Stimulated activated CD4-positive, alpha-beta T cell treated with anti-CD3 and anti-CD28 coated beads, Interleukin-2, amount 100 ng/mL, for 48 hours (primary cell): ENCODE measurements around the gene HIVEP1.

Source experiments
- DNase-seq, 2 donors: peaks; one replicate each; pipeline ENCODE4 v3.0.0-alpha.2; 2020

Gene HIVEP1

DNA sequence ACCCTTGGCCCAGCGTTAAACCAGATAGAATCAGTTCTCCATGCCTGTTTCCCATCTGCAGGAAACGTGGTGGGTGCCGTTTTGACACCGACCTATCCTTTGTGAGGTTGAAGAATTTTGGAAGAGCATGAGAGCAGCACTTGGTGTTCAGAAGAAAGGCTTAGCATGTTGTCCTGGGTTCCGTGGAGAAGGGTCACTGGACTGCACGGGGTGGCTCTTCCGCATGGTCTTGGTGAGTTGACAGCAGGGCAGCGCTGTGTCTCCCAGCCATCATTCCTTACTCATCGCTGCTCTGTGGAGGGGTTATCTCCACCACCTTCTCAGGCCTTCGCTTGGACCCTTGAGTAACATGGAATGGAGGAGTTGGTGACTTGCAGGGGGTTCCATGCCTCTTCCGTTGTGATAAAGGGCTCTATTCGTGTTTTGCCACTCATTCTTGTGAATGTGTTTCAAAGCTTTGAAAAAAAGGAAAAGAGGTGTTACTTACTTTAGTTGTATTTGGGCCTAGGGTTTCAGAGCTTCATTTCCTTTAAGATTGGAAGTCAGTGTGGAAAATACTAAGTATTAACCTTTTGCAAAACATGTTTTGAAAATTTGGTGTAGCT lies 8.2 kb downstream of the HIVEP1 start:
- DNase-seq = no peak

DNA sequence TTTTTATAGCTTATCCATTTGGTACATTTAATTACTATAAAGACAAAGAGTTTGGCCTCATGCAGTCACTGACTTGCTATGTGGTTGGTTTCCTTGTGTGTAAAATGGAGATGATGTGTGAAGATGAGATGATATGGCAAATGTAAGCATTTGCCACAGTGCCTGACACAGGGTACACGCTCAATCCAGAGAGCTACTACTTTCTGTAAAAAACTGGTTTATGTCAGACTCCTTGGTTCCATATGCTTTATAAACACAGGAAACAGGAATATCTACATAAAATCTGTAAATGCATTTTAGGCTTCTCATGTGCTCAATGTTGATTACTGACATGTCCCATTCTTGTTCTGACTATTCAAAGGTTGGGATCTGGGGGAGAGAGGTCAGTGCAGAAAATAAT lies 10.4 kb downstream of the HIVEP1 start:
- no peak for DNase-seq

DNA sequence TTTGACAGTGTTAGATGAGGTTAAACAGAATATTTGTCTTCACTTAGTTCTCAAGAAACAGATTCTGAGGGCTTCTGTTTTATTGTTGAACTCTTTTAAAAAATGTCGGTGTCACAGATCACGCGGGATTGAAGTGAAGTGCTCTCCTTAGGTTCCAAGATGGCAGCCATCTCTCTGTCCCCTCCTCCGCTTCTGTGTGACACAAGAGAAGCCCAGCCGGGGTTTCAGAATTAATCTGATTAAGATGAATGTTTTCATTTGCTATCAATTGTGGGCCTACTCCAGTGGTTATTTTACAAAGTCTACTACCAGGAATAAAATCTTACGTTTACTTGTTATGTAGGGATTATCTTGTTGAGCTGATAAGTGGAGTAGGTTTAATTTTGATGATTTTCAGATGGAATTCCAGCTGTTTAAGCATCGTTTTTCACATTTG lies 10.9 kb downstream of the HIVEP1 start:
- DNase-seq = no peak

DNA sequence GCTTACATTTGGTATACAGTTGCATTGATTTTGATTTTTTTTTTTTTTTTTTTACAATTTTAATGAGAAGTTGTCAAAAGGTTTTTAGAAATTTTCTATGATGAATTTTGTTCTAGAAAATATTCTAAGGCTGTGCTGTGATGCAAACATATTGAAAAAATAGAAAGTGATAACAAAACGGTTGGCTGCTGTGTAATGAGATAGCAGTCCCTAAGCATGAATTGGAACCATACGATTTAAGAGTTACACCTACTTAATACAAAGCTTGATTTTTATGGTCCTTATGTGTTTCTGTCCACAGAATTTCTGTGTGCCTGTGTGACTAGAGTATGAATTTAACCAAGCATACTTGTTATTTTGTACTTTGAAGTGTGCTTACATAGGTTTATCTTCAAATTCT lies 12.1 kb downstream of the HIVEP1 start:
- DNase-seq = no peak

DNA sequence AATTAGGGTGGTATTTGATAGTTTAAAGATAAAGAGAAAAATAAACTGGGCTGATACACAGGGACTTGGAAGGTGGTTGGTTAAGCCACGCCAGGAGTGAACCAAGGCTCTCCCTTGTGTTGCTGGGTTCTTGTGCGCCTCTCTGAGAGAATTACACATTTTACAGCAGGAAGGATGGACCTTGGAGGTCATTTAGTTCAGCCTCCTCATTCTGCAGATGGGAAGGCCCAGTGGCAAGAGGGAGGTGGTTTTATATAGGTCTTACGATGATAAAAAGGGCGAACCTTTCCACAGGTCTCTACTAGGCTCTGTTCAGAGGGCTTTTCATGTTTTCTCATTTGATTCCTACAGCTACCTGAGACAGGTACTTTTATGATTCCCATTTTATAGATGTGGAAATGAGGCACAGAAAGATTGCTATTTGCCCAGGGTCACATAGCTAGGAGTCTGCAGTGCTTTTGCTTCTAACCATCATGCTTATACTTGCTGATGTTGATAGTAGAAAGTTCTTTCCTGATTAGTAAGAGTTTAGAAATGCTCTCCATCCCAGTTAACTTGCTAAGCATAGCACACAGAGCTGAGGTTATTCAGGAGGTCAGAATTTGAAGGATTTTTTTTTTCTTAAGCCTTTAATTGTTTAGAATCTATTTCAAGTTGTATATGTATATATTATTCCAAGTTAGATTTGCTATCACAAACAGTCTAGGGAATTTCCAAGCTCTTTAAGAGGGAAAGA lies 12.8 kb downstream of the HIVEP1 start:
- no peak for DNase-seq

DNA sequence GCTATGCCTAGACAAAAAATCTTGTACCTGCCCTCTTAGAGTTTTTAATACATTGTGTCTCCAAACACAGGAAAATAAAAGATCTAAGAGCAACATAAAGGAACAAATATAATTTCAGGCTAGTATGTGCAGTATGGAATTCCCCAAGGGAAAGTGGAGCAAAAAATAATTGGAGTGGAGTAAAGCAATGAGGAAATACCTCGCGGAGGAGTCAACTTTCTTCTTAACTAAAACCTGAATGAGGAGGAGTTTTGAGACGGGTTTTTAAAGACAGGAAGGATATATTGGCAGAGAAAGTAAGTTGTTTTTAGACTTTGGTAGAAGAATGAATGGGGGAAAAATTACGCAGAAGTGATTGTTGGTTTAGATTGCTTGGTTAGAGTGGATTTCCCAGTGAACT lies 14.0 kb downstream of the HIVEP1 start:
- DNase-seq = no peak

DNA sequence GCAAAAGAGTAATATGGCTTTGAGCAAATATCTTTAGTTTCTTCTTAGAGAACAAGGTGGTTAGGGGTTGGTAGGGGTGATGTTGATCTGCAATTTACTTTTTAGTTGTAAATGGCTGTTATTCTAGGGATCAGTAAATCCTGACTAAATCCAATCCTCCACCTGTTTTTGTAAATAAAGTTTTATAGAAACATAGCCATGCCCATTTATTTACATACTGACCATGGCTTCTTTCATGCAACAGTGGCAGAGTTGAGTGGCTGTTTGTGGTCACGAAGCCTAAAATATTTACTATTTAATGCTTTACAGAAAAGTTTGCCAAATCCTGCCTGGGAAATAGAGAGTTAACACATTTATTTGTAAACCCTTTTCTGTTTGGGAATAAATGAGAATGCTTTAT lies 14.7 kb downstream of the HIVEP1 start:
- no peak for DNase-seq

DNA sequence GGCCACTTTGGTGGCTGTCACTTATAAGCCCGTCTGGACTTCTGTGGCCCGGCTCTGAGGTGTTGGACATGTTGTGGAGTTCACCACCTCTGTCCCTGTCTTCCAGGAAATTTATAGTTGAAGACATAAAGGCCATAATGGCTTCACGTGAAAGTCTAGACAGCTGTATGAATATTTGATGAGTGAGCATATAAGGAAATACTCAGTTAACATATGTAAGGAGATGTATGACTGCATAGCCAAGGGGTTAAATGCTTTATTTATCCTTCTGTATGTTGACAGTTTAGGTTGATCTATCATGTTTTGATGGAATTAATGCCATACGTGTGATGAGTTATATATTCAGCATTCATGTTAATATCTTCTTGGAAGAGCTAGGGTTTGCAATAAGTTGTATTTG lies 16.1 kb downstream of the HIVEP1 start:
- DNase-seq = no peak

DNA sequence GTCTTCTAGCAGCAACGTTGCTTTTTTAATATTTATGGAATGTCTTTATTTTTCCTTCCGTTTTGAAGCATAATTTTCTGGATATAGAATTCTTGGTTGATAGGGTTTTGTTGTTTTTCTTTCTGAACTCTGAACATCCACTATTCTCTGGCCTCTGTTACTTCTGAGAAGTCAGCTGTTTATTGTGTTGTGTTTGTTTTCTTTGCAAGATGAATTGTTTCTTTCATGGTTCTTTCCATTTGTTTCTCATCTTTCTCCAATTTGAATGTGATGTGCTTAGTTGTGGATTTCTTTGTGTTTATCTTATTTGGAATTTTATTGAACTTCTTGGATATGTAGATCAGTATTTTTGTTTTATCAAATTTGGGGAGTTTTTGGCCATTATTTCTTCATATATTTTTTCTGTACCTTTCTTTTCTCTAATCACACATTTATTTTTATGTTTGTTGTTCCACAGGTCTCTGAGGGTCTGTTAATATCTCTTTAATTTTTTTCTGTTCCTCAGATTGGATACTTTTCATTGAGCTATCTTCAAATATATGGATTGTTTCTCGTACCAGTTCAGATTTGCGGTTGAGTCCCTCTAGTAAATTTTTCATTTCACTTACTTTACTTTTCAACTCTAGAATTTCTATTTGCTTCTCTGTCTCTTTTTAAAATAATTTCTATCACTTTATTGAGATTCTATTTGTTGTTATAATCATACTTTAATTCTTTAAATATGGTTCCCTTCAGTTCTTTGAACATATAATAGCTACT lies 18.0 kb downstream of the HIVEP1 start:
- DNase-seq = no peak

DNA sequence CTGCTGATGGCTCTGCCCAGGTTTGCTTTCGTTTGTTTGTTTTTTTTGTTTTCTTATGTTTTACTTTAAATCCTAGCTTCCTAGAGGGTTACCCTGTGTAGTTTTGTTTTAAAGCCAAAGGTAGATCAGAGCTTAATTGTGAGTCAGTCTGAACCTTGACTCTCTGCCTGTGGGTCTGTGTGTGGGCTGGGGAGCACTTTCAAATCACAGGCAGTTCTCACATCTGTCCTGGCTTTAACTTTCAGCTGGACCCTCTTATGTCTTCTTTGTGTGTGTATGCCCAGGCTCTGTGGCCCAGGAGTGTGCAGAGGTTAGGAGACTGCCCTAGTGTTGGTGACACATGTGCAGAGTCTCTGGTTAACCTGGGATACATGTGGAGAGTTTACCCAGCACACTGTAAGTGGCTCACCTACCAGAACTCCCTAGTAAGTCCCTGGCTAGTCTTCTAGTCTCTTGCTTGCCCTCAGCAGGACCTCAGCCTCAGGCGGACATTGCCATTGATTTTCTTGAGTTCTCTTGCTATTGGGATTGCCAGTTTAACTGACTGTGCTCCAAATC lies 19.0 kb downstream of the HIVEP1 start:
- DNase-seq = no peak

DNA sequence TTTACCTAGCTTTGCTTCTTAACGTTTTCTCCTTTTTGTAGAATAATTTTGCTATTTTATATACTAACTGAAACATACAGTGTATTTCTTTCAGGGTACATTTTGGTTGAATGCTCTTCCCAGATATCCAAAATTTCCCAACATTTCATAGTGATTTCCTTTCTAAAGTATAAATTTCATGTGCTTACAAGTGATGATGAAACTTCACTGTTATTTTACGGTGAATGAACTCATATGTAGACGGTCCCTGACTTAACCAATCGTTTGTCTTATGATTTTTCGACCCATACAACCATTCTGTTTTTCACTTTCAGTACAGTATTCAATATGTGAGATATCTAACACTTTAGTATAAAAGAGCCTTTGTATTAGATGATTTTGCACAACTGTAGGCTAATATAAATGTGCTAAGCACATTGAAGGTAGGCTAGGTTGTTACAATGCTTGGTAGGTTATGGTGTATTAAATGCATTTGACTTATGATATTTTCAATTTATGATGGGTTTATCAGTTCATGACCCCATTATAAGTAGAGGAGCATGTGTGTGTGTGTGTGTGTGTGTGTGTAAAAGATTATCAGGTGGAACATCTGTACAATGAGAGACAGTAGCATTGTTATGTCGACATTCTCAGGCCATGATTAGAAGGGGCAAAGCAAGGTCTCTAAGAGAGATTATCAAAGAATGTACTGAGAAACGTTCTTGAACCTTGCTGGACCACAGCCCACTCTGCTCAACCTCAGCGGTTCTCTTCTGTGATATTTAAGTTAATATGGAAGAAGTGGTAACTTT lies 20.9 kb downstream of the HIVEP1 start:
- no peak for DNase-seq

DNA sequence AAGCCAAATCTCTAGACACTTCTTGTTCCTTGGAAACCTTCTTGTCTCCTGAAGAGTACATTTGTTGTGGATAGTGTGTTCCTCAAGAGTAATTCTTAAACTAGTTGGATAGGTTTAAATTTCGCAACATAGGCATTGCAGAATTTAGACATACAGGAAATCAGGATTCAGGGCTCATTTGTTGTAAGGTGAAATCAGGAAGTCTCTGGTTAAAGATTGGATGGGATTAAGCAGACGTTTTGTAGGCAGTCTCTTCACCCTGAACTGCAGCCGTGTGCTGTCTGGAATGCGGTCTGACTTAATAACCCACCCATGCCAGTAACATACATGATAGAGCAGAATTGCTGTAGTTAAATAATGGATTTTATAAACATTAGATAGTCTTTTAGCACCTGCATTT lies 21.7 kb downstream of the HIVEP1 start:
- no peak for DNase-seq

DNA sequence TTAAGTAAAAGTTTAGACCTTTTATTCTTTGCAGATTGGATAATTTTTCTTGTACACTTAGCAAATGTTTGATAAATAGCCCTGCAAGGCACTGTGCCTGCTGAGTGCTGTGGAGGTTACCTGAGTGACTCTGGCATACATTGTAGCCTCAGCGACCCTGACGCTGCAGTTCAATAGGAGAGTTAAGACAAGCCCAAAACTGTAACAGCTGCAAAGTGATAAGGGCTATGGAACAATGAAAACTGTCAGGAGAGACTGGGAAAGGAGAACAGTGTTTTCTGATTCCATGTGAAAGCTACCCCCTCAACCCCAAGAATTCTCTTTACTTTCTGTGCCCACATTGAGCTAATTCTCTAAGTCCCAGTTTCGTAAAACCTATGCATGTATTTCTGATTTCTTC lies 22.2 kb downstream of the HIVEP1 start:
- no peak for DNase-seq

DNA sequence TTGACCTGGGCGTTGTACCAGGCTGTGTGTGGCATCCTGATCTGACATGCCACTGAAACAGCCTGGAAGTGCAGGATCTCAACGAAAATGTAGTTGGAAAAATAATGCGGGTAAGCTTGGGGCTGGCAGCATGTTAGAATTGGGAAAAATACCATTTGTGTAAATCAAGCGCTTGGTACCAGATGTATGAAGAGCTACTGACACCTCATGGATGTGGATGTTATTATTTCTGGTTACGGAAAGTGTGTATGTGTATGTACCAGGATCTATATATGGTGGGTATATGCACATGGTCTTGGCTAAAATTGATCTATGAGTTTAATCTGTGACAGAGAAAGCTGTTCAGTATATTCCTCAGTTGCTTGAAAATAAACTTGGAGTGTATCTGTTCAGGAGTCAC lies 22.7 kb downstream of the HIVEP1 start:
- DNase-seq = no peak

DNA sequence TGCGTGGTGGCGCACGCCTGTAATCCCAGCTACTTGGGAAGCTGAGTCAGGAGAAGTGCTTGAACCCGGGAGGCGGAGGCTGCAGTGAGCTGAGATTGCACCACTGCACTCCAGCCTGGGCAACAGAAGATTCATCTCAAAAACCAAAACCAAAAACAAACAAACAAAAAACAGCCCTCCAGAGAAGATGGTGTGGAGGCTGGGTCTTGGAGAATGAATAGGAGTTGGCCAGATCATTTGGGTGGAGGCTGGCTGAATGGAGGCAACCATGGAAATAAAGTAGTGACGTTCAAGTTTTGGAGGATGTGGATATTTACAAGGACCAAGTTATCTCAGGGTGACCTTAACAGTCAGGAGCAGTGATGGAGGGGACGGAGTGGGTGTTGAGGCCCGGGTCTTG lies 24.7 kb downstream of the HIVEP1 start:
- no peak for DNase-seq

DNA sequence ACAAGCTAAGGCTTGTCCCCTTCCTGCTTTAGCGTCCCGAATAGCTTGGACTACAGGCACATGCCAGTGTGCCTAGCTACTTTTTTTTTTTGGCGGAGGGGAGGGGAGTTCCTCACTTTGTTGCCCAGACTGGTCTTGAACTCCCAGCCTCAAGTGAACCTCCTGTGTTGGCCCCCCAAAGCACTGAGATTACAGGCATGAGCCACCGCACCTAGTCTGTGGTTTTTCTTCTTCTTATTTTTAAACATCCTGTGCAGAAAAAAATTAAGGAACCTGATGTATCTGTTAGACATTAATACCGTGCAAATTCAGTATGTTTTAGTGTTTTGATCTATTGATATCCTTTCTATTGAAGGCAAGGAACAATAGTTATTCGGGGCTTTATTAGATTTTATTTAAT lies 25.7 kb downstream of the HIVEP1 start:
- DNase-seq = no peak

DNA sequence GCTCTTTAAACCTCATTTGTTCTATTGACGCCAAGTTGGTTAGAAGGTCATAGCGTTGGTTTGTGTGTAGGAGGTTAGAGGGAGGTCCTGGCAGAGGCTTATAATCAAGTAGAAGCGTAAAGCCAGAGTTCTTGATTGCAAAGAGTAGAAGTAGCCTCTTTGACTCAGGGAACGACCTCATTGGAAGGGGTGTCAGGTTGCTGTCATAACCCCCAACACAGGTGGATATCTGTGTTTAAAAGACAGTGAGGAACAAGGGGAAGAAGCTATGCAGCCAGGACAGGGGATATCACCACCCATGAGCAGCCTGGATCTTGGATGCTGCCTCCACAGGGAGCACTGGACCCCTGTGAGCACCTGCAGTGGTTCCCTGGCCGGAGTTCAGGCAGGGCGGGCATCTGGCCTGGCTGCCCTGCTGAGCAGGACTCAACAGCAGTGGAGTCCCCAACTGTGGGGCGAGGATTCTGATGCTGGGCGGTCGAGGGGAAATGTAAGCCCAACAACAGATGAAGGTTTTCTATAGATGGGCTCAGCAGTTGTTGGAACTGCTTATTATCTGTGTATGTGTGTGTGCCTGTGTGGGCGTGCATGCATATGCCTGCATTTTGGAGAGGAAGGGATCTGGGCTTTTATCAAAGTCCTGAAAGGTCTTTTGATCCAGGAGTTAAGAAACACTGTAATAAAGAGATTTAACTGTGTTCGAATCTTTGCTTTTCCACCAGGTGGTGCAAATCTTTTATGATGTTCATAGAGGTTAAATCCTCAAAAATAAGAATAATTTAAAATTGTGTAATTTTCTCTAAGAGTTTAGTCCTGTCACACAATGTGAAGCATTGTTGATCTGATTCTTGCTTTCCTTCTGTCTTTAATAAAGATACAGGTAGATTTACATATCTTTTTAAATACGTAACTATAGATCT lies 27.7 kb downstream of the HIVEP1 start:
- DNase-seq = no peak

DNA sequence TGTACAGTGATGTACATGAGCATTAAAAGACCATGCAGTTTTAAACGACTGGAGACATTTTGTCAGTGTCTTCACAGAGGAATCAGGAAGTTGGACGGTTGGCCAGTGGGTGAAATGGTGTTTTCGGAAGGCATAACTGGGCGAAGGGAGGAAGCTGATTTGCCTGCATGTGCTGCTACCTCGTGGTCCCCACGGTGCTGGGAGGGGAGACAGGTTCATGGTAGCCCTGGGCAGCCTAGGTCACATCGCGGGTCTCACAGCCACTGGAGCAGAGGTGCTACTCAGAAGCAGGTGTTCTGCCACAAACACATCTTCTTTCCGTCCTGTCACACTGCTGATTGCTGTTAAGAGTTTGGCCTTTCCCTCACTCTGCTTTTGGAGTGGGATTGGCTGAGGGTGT lies 35.2 kb downstream of the HIVEP1 start:
- no peak for DNase-seq

DNA sequence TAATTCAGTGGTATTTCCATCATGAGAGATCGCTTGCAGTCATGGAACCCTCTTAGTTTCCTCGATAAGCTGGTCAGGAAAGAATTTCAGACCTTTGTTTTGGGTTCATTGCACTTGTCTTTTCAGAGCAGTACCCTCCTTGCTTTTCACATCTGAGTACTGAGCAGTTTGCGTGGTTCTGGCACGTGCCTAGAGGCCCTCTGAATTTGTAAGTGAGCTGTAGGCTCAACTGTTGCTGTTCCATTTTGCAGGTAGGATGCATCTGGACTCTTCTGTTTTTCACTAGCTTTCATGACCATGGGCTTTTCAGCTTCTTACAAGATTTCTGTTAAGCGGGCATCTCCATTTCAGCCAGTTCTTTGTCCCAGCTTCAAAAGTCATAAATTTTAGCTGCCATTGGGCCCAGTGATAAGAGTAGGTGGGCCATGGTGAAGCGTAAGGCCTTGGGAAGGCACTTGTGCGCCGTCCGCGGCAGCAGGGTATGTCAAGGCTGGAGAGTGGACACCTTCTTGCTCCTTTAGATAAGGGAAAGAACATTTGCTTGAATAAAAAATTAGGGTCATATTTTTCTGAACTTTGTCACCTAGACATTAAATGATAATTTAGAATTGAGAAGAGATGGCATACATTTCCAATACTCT lies 35.8 kb downstream of the HIVEP1 start:
- DNase-seq = no peak

DNA sequence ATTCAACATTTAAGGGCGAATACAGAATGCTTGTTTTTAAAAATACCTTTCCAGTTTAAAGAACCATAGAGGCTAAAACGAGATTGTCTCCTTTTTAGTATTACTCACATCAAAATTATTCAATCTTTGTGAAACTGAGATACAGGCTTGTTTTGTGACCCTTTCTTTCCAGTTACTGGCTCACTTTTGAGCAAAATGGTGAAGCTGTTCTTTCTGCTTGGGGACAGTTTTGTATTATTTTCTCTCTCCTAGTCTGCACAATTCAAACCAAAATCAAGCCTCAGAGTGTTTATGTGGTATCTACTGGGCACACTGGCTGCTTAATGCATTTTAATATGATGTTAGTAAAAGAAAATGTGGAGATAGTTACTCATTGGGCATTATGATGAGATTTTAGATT lies 36.5 kb downstream of the HIVEP1 start:
- DNase-seq = no peak

DNA sequence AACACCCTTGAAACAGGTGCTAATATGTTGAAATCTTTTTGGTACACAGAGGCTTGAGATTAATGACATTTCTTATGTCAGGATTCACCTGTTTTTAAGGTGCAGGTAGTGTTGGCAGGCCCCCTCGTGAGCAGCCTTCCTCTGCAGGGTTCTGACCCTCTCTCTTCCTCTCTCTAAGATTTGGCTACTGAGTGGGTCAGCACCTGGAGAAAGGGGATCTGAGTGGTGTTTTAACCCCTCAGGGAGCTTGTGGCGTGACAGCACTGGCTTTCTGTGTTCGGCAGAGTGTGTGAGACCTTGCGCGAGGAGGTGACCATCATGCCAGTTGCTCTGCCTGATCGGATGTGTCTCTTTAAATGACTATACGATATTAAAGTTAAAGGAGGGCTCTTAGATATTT lies 37.1 kb downstream of the HIVEP1 start:
- DNase-seq = no peak
